ENCODE measurements around the gene HSDL2.

- TF ChIP-seq, protein P1, sequence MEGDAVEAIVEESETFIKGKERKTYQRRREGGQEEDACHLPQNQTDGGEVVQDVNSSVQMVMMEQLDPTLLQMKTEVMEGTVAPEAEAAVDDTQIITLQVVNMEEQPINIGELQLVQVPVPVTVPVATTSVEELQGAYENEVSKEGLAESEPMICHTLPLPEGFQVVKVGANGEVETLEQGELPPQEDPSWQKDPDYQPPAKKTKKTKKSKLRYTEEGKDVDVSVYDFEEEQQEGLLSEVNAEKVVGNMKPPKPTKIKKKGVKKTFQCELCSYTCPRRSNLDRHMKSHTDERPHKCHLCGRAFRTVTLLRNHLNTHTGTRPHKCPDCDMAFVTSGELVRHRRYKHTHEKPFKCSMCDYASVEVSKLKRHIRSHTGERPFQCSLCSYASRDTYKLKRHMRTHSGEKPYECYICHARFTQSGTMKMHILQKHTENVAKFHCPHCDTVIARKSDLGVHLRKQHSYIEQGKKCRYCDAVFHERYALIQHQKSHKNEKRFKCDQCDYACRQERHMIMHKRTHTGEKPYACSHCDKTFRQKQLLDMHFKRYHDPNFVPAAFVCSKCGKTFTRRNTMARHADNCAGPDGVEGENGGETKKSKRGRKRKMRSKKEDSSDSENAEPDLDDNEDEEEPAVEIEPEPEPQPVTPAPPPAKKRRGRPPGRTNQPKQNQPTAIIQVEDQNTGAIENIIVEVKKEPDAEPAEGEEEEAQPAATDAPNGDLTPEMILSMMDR (IDR thresholded peaks at IDR 0.05; ENCODE audit: low read depth, low read length), result no peak
- no peak for TF ChIP-seq POLR2A (IDR thresholded peaks at IDR 0.05; ENCODE audit: extremely low read depth, insufficient read length)
Measured at GRCh38 chr9:112507001-112507680, 127.2 kb downstream of the HSDL2 start.

Measured in NB4 (cell line).